HepG2 (cell line): ENCODE measurements around the gene GIMAP4. TPM values are rescaled to one million over a fixed set of nuclear protein-coding genes. Genes with fewer than 3 reads are reported as not detected.

Experiments used
- ATAC-seq: fragments of 200-7000 bp; cut with Tn5 transposase; 3 replicates; pipeline ENCODE4 v1.9.1; 2020; ENCODE audit warnings: mild to moderate bottlenecking, moderate library complexity
- BruUV-seq: library from RNA; stranded (reverse); fragments of 400-500 nt; replicated peaks from 2 replicates; lab custom pipeline; 2021; lab: Mats Ljungman, UMichigan
- CTCF ChIA-PET: fragments of 300-600 bp; formaldehyde crosslinking; extraction: SDS; loops from one replicate; lab custom pipeline; 2021; ENCODE audit warnings: low total read pairs, inconsistent platforms, low intra/inter-chr PET ratio; lab: Yijun Ruan, JAX
- POLR2A ChIA-PET: fragments of 350-600 bp; sonication (Branson Sonifier 250); formaldehyde crosslinking; loops from one replicate; lab custom pipeline; 2020; ENCODE audit warnings: antibody characterized with exemption, inconsistent platforms; lab: Yijun Ruan, JAX
- DNase-seq: peaks from one replicate; pipeline ENCODE4 v3.0.0-alpha.2; 2015; ENCODE audit warnings: low spot score
- FAIRE-seq: peaks from 3 replicates; lab custom pipeline; 2011; peaks lifted over from hg19 to GRCh38; lab: Jason Lieb, UNC
- H2AFZ ChIP-seq: one replicate; pipeline ENCODE4 v1.6.1; 2011; ENCODE audit warnings: low read length, inconsistent platforms
- H3K27ac ChIP-seq: fragments of 300-600 bp; 3 replicates; pipeline ENCODE4 v1.8.0; 2011; ENCODE audit warnings: mixed run types, mild to moderate bottlenecking, mixed read lengths, low read length, inconsistent platforms; ENCODE audit not compliant: insufficient read depth; ENCODE audit errors: extremely low read length
- H3K27me3 ChIP-seq, 2 experiments: fragments of 200-600 bp in 1 of 2; 2 replicates in 1 of 2; 3 replicates in 1 of 2; pipeline versions ENCODE4 v1.6.0 to v1.8.0; 2011; ENCODE audit warnings: low read length in 2 of 2, mild to moderate bottlenecking in 2 of 2, moderate library complexity in 2 of 2, inconsistent platforms in 1 of 2; ENCODE audit not compliant: insufficient read depth in 2 of 2, control insufficient read depth in 1 of 2
- H3K36me3 ChIP-seq, 2 experiments: fragments of 200-600 bp in 1 of 2; replicated peaks in 1 of 2; 2 replicates in 1 of 2; 3 replicates in 1 of 2; pipeline versions ENCODE4 v1.5.1 to v1.8.0; 2011; ENCODE audit warnings: low read length in 2 of 2, inconsistent platforms in 1 of 2; ENCODE audit not compliant: insufficient read depth in 2 of 2, control insufficient read depth in 1 of 2
- H3K4me1 ChIP-seq: 2 replicates; pipeline ENCODE4 v1.5.1; 2012; ENCODE audit warnings: low read length, inconsistent platforms; ENCODE audit not compliant: insufficient read depth
- H3K4me2 ChIP-seq: 2 replicates; pipeline ENCODE4 v1.6.0; 2011; ENCODE audit warnings: low read depth, low read length, inconsistent platforms
- H3K4me3 ChIP-seq, 3 experiments: fragments of 200-600 bp in 1 of 3; sonication (generic), shearing (Covaris generic) in 1 of 3; replicated peaks in 1 of 3; 2 replicates each; pipeline ENCODE4 v1.5.1; 2011 to 2016; ENCODE audit warnings: low read length in 3 of 3, inconsistent platforms in 2 of 3, low read depth in 2 of 3, mild to moderate bottlenecking in 2 of 3, control low read depth in 1 of 3, mixed read lengths in 1 of 3; ENCODE audit not compliant: insufficient read depth in 1 of 3
- H3K79me2 ChIP-seq: one replicate; pipeline ENCODE4 v1.6.1; 2011; ENCODE audit warnings: low read length, inconsistent platforms; ENCODE audit not compliant: insufficient read depth
- H3K9ac ChIP-seq: 2 replicates; pipeline ENCODE4 v1.6.0; 2011; ENCODE audit warnings: mild to moderate bottlenecking, low read depth, low read length, inconsistent platforms; ENCODE audit not compliant: insufficient read depth
- H3K9me3 ChIP-seq: 2 replicates; pipeline ENCODE4 v1.5.1; 2012; ENCODE audit warnings: mild to moderate bottlenecking, low read length
- H4K20me1 ChIP-seq: 2 replicates; pipeline ENCODE4 v1.6.0; 2011; ENCODE audit warnings: inconsistent platforms, mild to moderate bottlenecking, low read length, moderate library complexity; ENCODE audit not compliant: insufficient read depth
- EED ChIP-seq: sonication (generic); formaldehyde crosslinking; IDR thresholded peaks from 2 replicates; pipeline ENCODE4 v1.5.0; 2020; ENCODE audit warnings: mild to moderate bottlenecking, missing genetic modification reagents
- GABPB1 ChIP-seq: IDR thresholded peaks from 2 replicates; pipeline ENCODE4 v1.6.1; 2016; ENCODE audit warnings: mild to moderate bottlenecking, missing genetic modification reagents, moderate library complexity, missing compliant biosample characterization
- JUND ChIP-seq: sonication (generic); formaldehyde crosslinking; IDR thresholded peaks from 2 replicates; pipeline ENCODE4 v1.8.0; 2022; ENCODE audit warnings: mild to moderate bottlenecking, missing genetic modification reagents
- MXI1 ChIP-seq: IDR thresholded peaks from 3 replicates; pipeline ENCODE4 v1.6.1; 2012; ENCODE audit warnings: low read depth, low read length, inconsistent platforms, borderline replicate concordance
- NR0B2 ChIP-seq: sonication (generic); formaldehyde crosslinking; IDR thresholded peaks from 2 replicates; pipeline ENCODE4 v1.4.0; 2020; ENCODE audit warnings: mild to moderate bottlenecking, missing genetic modification reagents
- NRL ChIP-seq: sonication (generic); formaldehyde crosslinking; IDR thresholded peaks from 2 replicates; pipeline ENCODE4 v1.5.0; 2020; ENCODE audit warnings: missing genetic modification reagents, mild to moderate bottlenecking, moderate library complexity, borderline replicate concordance
- PATZ1 ChIP-seq: sonication (generic); formaldehyde crosslinking; IDR thresholded peaks from 2 replicates; pipeline ENCODE4 v1.4.0; 2020; ENCODE audit warnings: missing genetic modification reagents
- PHF20 ChIP-seq: sonication (generic); formaldehyde crosslinking; IDR thresholded peaks from 2 replicates; pipeline ENCODE4 v1.5.0; 2020; ENCODE audit warnings: mild to moderate bottlenecking, missing genetic modification reagents
- SUZ12 ChIP-seq: fragments of 150-350 bp; IDR thresholded peaks from 2 replicates; pipeline ENCODE4 v1.6.1; 2014; ENCODE audit warnings: low read depth, low read length
- TFDP2 ChIP-seq: sonication (generic); formaldehyde crosslinking; IDR thresholded peaks from 2 replicates; pipeline ENCODE4 v1.4.0; 2020; ENCODE audit warnings: missing genetic modification reagents
- THYN1 ChIP-seq: sonication (generic); formaldehyde crosslinking; IDR thresholded peaks from 2 replicates; pipeline ENCODE4 v1.8.1; 2023; ENCODE audit warnings: low read depth, mild to moderate bottlenecking, moderate library complexity, missing genetic modification reagents, borderline replicate concordance
- ZMAT5 ChIP-seq: sonication (generic); formaldehyde crosslinking; IDR thresholded peaks from 2 replicates; pipeline ENCODE4 v1.5.0; 2020; ENCODE audit warnings: mild to moderate bottlenecking, low read depth, missing genetic modification reagents, borderline replicate concordance
- ZMYM4 ChIP-seq: sonication (generic); formaldehyde crosslinking; IDR thresholded peaks from 2 replicates; pipeline ENCODE4 v1.8.1; 2023; ENCODE audit warnings: mild to moderate bottlenecking, missing genetic modification reagents
- ZNF414 ChIP-seq: sonication (generic); formaldehyde crosslinking; IDR thresholded peaks from 2 replicates; pipeline ENCODE4 v1.5.0; 2020; ENCODE audit warnings: missing genetic modification reagents
- ZNF766 ChIP-seq: sonication (generic); formaldehyde crosslinking; IDR thresholded peaks from 2 replicates; pipeline ENCODE4 v1.5.0; 2020; ENCODE audit warnings: missing genetic modification reagents, borderline replicate concordance
- WGBS: methylation state at CpG from one replicate; pipeline ENCODE4 v1.1.6; 2017; ENCODE audit warnings: low lambda C conversion rate; 5-methylcytosine and 5-hydroxymethylcytosine counted together
- in situ Hi-C: cut with HindIII; loops from 2 replicates; pipeline ENCODE4 v1.10.0; 2017; ENCODE audit warnings: low pct_unique_long_range_greater_than_20kb; ENCODE audit not compliant: extremely low pct_ligation_motif_present
- intact Hi-C: fragments of 100-400 bp; cut with micrococcal nuclease; formaldehyde crosslinking; loops from one replicate; pipeline ENCODE4 v1.10.0; 2022; ENCODE audit not compliant: unreplicated experiment
- polyA plus RNA-seq, 8 experiments: library from polyadenylated mRNA; depleted of rRNA in 3 of 8; stranded (reverse) in 7 of 8; unstranded in 1 of 8; fragments of >200 nt; fragmentation: Illumina TruSeq in 4 of 8; extraction: Trizol in 4 of 8; gene quantifications; 2 replicates each; pipeline versions ENCODE4 v1.2.1 to v1.2.3, GENCODE V29; 2011 to 2016; ENCODE audit warnings: low read depth in 4 of 8, missing spikeins in 1 of 8, mixed read lengths in 1 of 8; ENCODE audit not compliant: insufficient read depth in 1 of 8
- total RNA-seq, 5 experiments: library from RNA; depleted of rRNA; stranded (reverse); fragments of >200 nt; fragmentation: Illumina TruSeq; extraction: Trizol; gene quantifications; 2 replicates each; pipeline ENCODE4 v1.2.3, GENCODE V29; 2016; ENCODE audit warnings: low read depth in 1 of 5

The GIMAP4 gene
- total and polyA plus RNA-seq, 2 of the 13 experiments (the other 11 are each of a cell fraction or from before 2014, with no cell fraction given), result not detected

- no peak overlapping the region for H3K4me2 ChIP-seq
- H3K36me3 ChIP-seq, result no peaks in the 10 kb centered on the region
- FAIRE-seq, result no peak
- no peaks in the 10 kb centered on the region for H4K20me1 ChIP-seq
- intact Hi-C loops, result no loop called here
- no peak for DNase-seq
- in situ Hi-C loops, result no loop called here
- 0 out of 5 replicates have a peak, but pooled peaks cover 0 to 3% of the 10 kb centered on the region in 2 experiments for H3K27me3 ChIP-seq
- no peaks in the 10 kb centered on the region for H3K4me1 ChIP-seq
- H3K27ac ChIP-seq, result no peak overlapping the region
- CTCF ChIA-PET, result no interaction called here
- TF ChIP-seq EED (CRISPR knock-in tag) (no peak), ZMAT5 (CRISPR knock-in tag) (no peak), MXI1 (no peak), GABPB1 (CRISPR knock-in tag) (no peak), PATZ1 (CRISPR knock-in tag) (no peak), JUND (no peak)
- no peak overlapping the region for H2AFZ ChIP-seq
- BruUV-seq, result no TSS peak
- H3K79me2 ChIP-seq, result no peaks in the 10 kb centered on the region
- POLR2A ChIA-PET, result no interaction called here
- no peak for ATAC-seq
- H3K4me3 ChIP-seq, result no peak overlapping the region
- peaks cover 13% of the 10 kb centered on the region; the same call in 1 of the 2 replicates for H3K9me3 ChIP-seq
- WGBS, result no CpG with 5 or more reads among the region's 1 CpG
- H3K9ac ChIP-seq, result no peak overlapping the region
Observed at GRCh38 chr7:150560486-150560885, 6.7 kb upstream of the GIMAP4 start.

- CTCF ChIA-PET, result no interaction called here
- TF ChIP-seq THYN1, result no peak
- TF ChIP-seq ZMYM4 (CRISPR knock-in tag), result no peak
- no peak for TF ChIP-seq ZNF766 (CRISPR knock-in tag)
- TF ChIP-seq NRL (CRISPR knock-in tag), result no peak
- TF ChIP-seq SUZ12, result no peak
- no peak for TF ChIP-seq PHF20
- no peak for TF ChIP-seq TFDP2 (CRISPR knock-in tag)
- TF ChIP-seq NR0B2, result no peak
- no peak for TF ChIP-seq ZNF414 (CRISPR knock-in tag)
Observed at GRCh38 chr7:150562919-150563318, 4.3 kb upstream of the GIMAP4 start.

More at GRCh38 chr7:150562919-150563318, 4.3 kb upstream of the GIMAP4 start:
- Histone ChIP-seq H3K4me3 (no peak overlapping the region), H3K9me3 (peaks cover 13% of the 10 kb centered on the region; the same call in 1 of the 2 replicates), H3K27me3 (peaks cover 0 to 8% of the 10 kb centered on the region in 2 experiments; a peak in 1 of 5 replicates), H3K4me1 (no peaks in the 10 kb centered on the region), H2AFZ (no peak overlapping the region), H4K20me1 (no peaks in the 10 kb centered on the region), H3K9ac (no peak overlapping the region), H3K79me2 (no peaks in the 10 kb centered on the region), H3K4me2 (no peak overlapping the region), H3K27ac (no peak overlapping the region), H3K36me3 (no peaks in the 10 kb centered on the region)
- BruUV-seq, result no TSS peak
- DNase-seq (no peak), ATAC-seq (no peak), FAIRE-seq (no peak)
- WGBS, result 0% methylated on average over 2 of the region's 2 CpGs
- in situ Hi-C loops (no loop called here), intact Hi-C loops (no loop called here)
- POLR2A ChIA-PET, result no interaction called here
